Prostate gland (tissue), 2 donors: ENCODE data around the gene ADD1. TPM values are rescaled to one million over a fixed set of nuclear protein-coding genes. Genes with fewer than 3 reads are reported as not detected.

Experiments
- DNase-seq: peaks from one replicate; pipeline ENCODE4 v3.0.0-alpha.2; 2019; ENCODE audit warnings: low spot score
- H3K27ac ChIP-seq, 2 donors: fragments of 200-600 bp; sonication (generic); 2 replicates each; pipeline ENCODE4 v1.5.1; 2017 to 2019
- H3K27me3 ChIP-seq: fragments of 200-600 bp; sonication (generic); replicated peaks from 2 replicates; pipeline ENCODE4 v1.5.1; 2019; ENCODE audit not compliant: insufficient read depth
- H3K36me3 ChIP-seq, 2 donors: fragments of 200-600 bp; sonication (generic); 1 replicate in 1 of 2; 2 replicates in 1 of 2; pipeline versions ENCODE4 v1.5.1 to v1.8.1; 2017 to 2019
- H3K4me1 ChIP-seq: fragments of 200-600 bp; sonication (generic); replicated peaks from 2 replicates; pipeline ENCODE4 v1.5.1; 2019
- H3K4me3 ChIP-seq, 2 donors: fragments of 200-600 bp; sonication (generic); 2 replicates each; pipeline ENCODE4 v1.5.1; 2017 to 2019
- H3K9me3 ChIP-seq: fragments of 200-600 bp; sonication (generic); 2 replicates; pipeline ENCODE4 v1.5.1; 2017
- POLR2A ChIP-seq: fragments of 450-650 bp; IDR thresholded peaks from one replicate; pipeline ENCODE4 v1.6.1; 2016; ENCODE audit warnings: antibody characterized with exemption, mild to moderate bottlenecking
- POLR2AphosphoS5 ChIP-seq: sonication (generic); formaldehyde crosslinking; IDR thresholded peaks from one replicate; pipeline ENCODE4 v1.6.1; 2017; ENCODE audit warnings: antibody characterized with exemption
- WGBS: methylation state at CpG from one replicate; pipeline ENCODE4 v1.1.5; 2018; 5-methylcytosine and 5-hydroxymethylcytosine counted together
- intact Hi-C: fragments of 100-400 bp; cut with DNase I; formaldehyde crosslinking; loops from one replicate; pipeline ENCODE4 v1.14.2; 2022
- total RNA-seq, 2 donors: library from RNA; depleted of rRNA; stranded (reverse); fragments of >200 nt; gene quantifications; one replicate each; pipeline ENCODE4 v1.1.0, GENCODE V29; 2016
- TF ChIP-seq, protein P1 (sequence below), 4 experiments: fragments of 200-600 bp in 2 of 4; fragments of 450-650 bp in 2 of 4; sonication (generic) in 2 of 4; IDR thresholded peaks; 1 replicate in 3 of 4; 2 replicates in 1 of 4; pipeline ENCODE4 v1.5.1; 2016 to 2019; ENCODE audit warnings: antibody characterized with exemption in 4 of 4, mild to moderate bottlenecking in 2 of 4, moderate library complexity in 2 of 4

Gene ADD1
- total RNA-seq, 2 donors from 2014 or later: 164 to 321 TPM

GRCh38 chr4:2977211-2978088 is 133.8 kb downstream of the ADD1 start:
- intact Hi-C loops: no loop called here
- no peak for DNase-seq
- no peaks in the 10 kb centered on the region for H3K36me3 ChIP-seq
- H3K4me1 ChIP-seq: no peaks in the 10 kb centered on the region
- no peak overlapping the region for H3K27ac ChIP-seq
- no peaks in the 10 kb centered on the region for H3K9me3 ChIP-seq
- TF ChIP-seq, protein P1, sequence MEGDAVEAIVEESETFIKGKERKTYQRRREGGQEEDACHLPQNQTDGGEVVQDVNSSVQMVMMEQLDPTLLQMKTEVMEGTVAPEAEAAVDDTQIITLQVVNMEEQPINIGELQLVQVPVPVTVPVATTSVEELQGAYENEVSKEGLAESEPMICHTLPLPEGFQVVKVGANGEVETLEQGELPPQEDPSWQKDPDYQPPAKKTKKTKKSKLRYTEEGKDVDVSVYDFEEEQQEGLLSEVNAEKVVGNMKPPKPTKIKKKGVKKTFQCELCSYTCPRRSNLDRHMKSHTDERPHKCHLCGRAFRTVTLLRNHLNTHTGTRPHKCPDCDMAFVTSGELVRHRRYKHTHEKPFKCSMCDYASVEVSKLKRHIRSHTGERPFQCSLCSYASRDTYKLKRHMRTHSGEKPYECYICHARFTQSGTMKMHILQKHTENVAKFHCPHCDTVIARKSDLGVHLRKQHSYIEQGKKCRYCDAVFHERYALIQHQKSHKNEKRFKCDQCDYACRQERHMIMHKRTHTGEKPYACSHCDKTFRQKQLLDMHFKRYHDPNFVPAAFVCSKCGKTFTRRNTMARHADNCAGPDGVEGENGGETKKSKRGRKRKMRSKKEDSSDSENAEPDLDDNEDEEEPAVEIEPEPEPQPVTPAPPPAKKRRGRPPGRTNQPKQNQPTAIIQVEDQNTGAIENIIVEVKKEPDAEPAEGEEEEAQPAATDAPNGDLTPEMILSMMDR (IDR thresholded peaks at IDR 0.05): no peak
- TF ChIP-seq POLR2A (no peak), POLR2AphosphoS5 (no peak)
- no peak overlapping the region for H3K4me3 ChIP-seq
- WGBS: 68% methylated on average over 14 of the region's 14 CpGs
- no peaks in the 10 kb centered on the region for H3K27me3 ChIP-seq

Other genes with a start within 250 kb of the ADD1 start
- gene TNIP2, start 87.5 kb upstream of the ADD1 start, total RNA-seq: 10 to 100 TPM; 54.8 to 94.0 TPM
- gene SH3BP2, start 50.8 kb upstream of the ADD1 start, total RNA-seq: 10 to 100 TPM; 24.3 to 41.3 TPM
- gene NOP14, start 119.6 kb downstream of the ADD1 start, total RNA-seq: 10 to 100 TPM; 16.0 to 17.8 TPM
- 10 to 100 TPM in 1 of 2 donors, 1 to 10 TPM in 1; 3.4 to 18.9 TPM for gene GRK4, start 119.7 kb downstream of the ADD1 start, total RNA-seq
- not detected for gene HTT-AS, start 230.7 kb downstream of the ADD1 start, total RNA-seq
- gene HTT, start 230.8 kb downstream of the ADD1 start, total RNA-seq: 10 to 100 TPM; 37.8 to 97.8 TPM